Loucy (cell line): Measurements from ENCODE around the gene QPCT.

Source experiments
- CTCF ChIP-seq: fragments of 200-600 bp; sonication (generic); conservative IDR thresholded peaks from 2 replicates; pipeline ENCODE4 v1.5.1; 2014; ENCODE audit warnings: mild to moderate bottlenecking, antibody characterized with exemption, low read length
- EZH2phosphoT487 ChIP-seq: fragments of 200-600 bp; IDR thresholded peaks from 2 replicates; pipeline ENCODE4 v1.6.1; 2018; ENCODE audit warnings: antibody characterized with exemption, mild to moderate bottlenecking, moderate library complexity, borderline replicate concordance

DNA sequence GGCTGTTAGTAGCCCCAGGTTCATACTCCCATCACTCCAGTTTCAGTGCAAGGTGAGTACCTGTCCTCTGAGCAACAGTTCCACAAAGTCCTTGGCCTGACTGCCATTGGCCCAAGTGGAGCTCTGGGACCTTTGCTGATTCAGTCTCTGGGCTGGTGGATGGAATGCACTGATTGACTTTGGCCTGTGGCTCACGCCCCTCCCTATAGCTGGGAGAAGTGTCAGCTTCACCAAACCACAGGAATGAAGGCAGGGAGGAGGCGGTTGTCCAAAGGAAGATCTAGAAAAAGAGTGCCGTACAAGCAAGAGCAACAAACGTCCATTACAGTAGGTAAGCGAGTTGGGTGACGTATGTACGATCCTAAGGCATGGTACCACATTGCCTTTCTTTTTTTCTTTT is 34.0 kb downstream of the QPCT start:
- TF ChIP-seq CTCF: no peak
- no peak for TF ChIP-seq EZH2phosphoT487
